Naive thymus-derived CD4-positive, alpha-beta T cell (primary cell): ENCODE data around the gene SOCS3. TPM values are rescaled to one million over a fixed set of nuclear protein-coding genes. Genes with fewer than 3 reads are reported as not detected.
A peak's percentile ranks its signal among the peaks of the same experiment; 100 is the strongest.

Experiments used
- ATAC-seq: fragments of 150-1000 bp; cut with Tn5 transposase; 2 replicates; pipeline ENCODE4 v1.10.0; 2021; ENCODE audit warnings: mild to moderate bottlenecking, moderate library complexity
- CTCF ChIA-PET: fragments of 350-600 bp; sonication (Branson Sonifier 250); formaldehyde crosslinking; loops from one replicate; lab custom pipeline; 2021; ENCODE audit warnings: antibody characterized with exemption; lab: Charles Lee
- POLR2A ChIA-PET: fragments of 350-600 bp; sonication (Branson Sonifier 250); formaldehyde crosslinking; loops from one replicate; lab custom pipeline; 2021; ENCODE audit warnings: antibody characterized with exemption, inconsistent platforms; lab: Charles Lee
- DNase-seq, 9 donors: peaks; one replicate each; pipeline versions ENCODE4 v3.0.0 to v3.0.0-alpha.2; 2020 to 2022; ENCODE audit warnings: mixed read lengths in 1 of 9
- H3K27ac ChIP-seq: one replicate; pipeline ENCODE4 v1.7.0; 2013; ENCODE audit warnings: mild to moderate bottlenecking, low read depth, low read length, moderate library complexity
- H3K27me3 ChIP-seq, 2 donors: one replicate each; pipeline ENCODE4 v1.7.0; 2013; ENCODE audit warnings: low read length in 2 of 2, mild to moderate bottlenecking in 2 of 2, moderate library complexity in 2 of 2; ENCODE audit not compliant: control insufficient read depth in 2 of 2, insufficient read depth in 2 of 2
- H3K36me3 ChIP-seq, 3 experiments: 1 replicate in 2 of 3; 2 replicates in 1 of 3; pipeline ENCODE4 v1.7.0; 2013; ENCODE audit warnings: low read length in 3 of 3, mild to moderate bottlenecking in 3 of 3, moderate library complexity in 1 of 3; ENCODE audit not compliant: insufficient read depth in 3 of 3, control insufficient read depth in 2 of 3
- H3K4me1 ChIP-seq, 2 donors: one replicate each; pipeline ENCODE4 v1.7.0; 2013; ENCODE audit warnings: low read length in 2 of 2, mild to moderate bottlenecking in 2 of 2, moderate library complexity in 1 of 2; ENCODE audit not compliant: control insufficient read depth in 2 of 2, insufficient read depth in 2 of 2
- H3K4me3 ChIP-seq: 2 replicates; pipeline ENCODE4 v1.7.0; 2013; ENCODE audit warnings: mild to moderate bottlenecking, low read length
- H3K9me3 ChIP-seq, 3 experiments: 1 replicate in 2 of 3; 2 replicates in 1 of 3; pipeline ENCODE4 v1.7.0; 2013; ENCODE audit warnings: low read length in 3 of 3; ENCODE audit not compliant: control insufficient read depth in 2 of 3
- H3K27ac Mint-ChIP-seq, 9 donors: one replicate each; pipeline ENCODE4 v1.8.0; 2020 to 2022; ENCODE audit warnings: mixed read lengths in 9 of 9, mild to moderate bottlenecking in 8 of 9, moderate library complexity in 5 of 9, inconsistent platforms in 2 of 9
- H3K27me3 Mint-ChIP-seq, 5 donors: one replicate each; pipeline ENCODE4 v1.8.0; 2021 to 2022; ENCODE audit warnings: mixed read lengths in 5 of 5, mild to moderate bottlenecking in 1 of 5
- H3K36me3 Mint-ChIP-seq, 5 donors: one replicate each; pipeline ENCODE4 v1.8.0; 2020 to 2022; ENCODE audit warnings: mixed read lengths in 5 of 5, mild to moderate bottlenecking in 3 of 5, inconsistent platforms in 1 of 5
- H3K4me1 Mint-ChIP-seq, 7 donors: one replicate each; pipeline ENCODE4 v1.8.0; 2020 to 2022; ENCODE audit warnings: mixed read lengths in 7 of 7, mild to moderate bottlenecking in 3 of 7, inconsistent platforms in 1 of 7
- H3K4me3 Mint-ChIP-seq, 10 donors: one replicate each; pipeline ENCODE4 v1.8.0; 2020 to 2022; ENCODE audit warnings: mild to moderate bottlenecking in 10 of 10, mixed read lengths in 10 of 10, moderate library complexity in 6 of 10, inconsistent platforms in 2 of 10
- H3K9me3 Mint-ChIP-seq, 11 donors: one replicate each; pipeline ENCODE4 v1.8.0; 2020 to 2022; ENCODE audit warnings: mixed read lengths in 11 of 11, mild to moderate bottlenecking in 4 of 11, inconsistent platforms in 1 of 11, moderate library complexity in 1 of 11
- intact Hi-C, 2 donors: fragments of 100-400 bp; cut with micrococcal nuclease; formaldehyde crosslinking; loops; one replicate each; pipeline ENCODE4 v1.15.1; 2023
- polyA plus RNA-seq, 2 donors: library from polyadenylated mRNA; unstranded; fragments of 300-500 nt; fragmentation: Illumina TruSeq; gene quantifications; one replicate each; pipeline ENCODE4 v1.2.3, GENCODE V29; 2021
- total RNA-seq, 6 experiments: library from RNA in 5 of 6; stranded (reverse) in 5 of 6; gene quantifications; 1 replicate in 5 of 6; 2 replicates in 1 of 6; pipeline ENCODE4 v1.2.3 and lab custom pipeline; 2021 to 2026

Gene SOCS3
- total and polyA plus RNA-seq, 7 experiments from 2014 or later, result 8.1 to 281 (median 110) TPM

DNA sequence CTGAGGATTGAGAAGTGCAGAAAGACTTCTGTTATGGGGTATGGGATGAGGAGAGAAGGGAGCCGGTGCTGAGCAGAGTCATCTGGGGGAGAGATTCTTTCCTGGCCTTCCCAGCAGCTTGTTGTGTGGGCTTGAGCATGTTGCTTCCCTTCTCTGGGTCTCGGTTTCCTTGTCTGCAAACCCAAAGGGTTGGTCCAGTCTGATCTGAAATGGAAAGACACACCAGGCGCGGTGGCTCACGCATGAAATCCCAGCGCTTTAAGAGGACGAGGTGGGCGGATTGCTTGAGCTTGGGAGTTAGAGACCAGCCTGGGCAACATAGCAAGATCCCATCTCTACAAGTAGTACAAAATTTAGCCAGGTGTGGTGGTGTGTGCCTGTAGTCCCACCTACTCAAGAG lies 6.0 kb downstream of the SOCS3 start:
- peak overlapping the region; percentile 79 to 99 (median 97) for H3K27ac Mint-ChIP-seq
- H3K4me3 Mint-ChIP-seq, result peak overlapping the region; percentile 56 to 94 (median 86)
- Histone ChIP-seq H3K4me3 (no peak overlapping the region), H3K9me3 (no peaks in the 10 kb centered on the region), H3K4me1 (peaks cover 63 to 77% of the 10 kb centered on the region in 2 donors), H3K27ac (peak overlapping the region; percentile 90), H3K36me3 (peaks cover 0 to 19% (median 19%) of the 10 kb centered on the region in 3 experiments), H3K27me3 (no peaks in the 10 kb centered on the region)
- POLR2A ChIA-PET, result interaction anchor here (0.5 kb wide), 1 partner anchor 910 kb away, joined by 3 read pairs; no protein-coding TSS in a partner anchor
- H3K27me3 Mint-ChIP-seq, result no peaks in the 10 kb centered on the region
- no peaks in the 10 kb centered on the region for H3K9me3 Mint-ChIP-seq
- ATAC-seq (no peak), DNase-seq (no peak)
- CTCF ChIA-PET, result interaction anchor here (0.6 to 2.0 kb wide), 2 partner anchors 10 to 55 kb away, joined by 5 to 6 read pairs; no protein-coding TSS in a partner anchor
- peaks cover 0 to 43% (median 12%) of the 10 kb centered on the region in 5 donors for H3K36me3 Mint-ChIP-seq
- intact Hi-C loops, result no loop called here
- peaks cover 40 to 84% (median 69%) of the 10 kb centered on the region in 7 donors for H3K4me1 Mint-ChIP-seq

DNA sequence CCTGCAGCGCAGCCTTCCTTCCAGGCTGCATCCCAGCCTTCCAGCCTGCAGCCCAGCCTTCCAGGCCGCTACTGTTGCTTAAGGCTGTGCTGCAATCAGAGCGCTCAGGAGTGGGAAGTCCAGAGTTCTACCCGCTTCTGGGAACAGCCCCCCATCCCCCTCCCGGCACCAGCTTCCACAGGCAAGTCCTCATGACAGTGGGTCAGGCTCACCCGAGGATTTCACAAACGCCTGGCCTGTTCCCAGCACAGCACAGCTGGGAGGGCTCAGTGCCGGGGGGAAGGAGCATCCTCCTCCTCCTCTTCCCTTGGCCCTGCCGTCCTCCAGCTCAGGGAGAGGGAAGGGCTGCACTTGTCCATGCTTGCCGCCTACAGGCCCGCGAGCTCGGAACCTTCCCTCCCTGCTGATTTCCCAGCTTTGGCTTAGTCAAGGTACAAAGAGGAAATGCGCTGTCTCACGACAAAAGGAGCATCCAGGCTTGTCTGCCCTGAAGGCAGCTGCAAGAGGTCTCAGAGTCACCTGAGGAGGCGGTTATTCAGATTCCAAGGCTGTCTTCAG lies 8.3 kb downstream of the SOCS3 start:
- peaks cover 53 to 85% (median 82%) of the 10 kb centered on the region in 7 donors for H3K4me1 Mint-ChIP-seq
- no peaks in the 10 kb centered on the region for H3K27me3 Mint-ChIP-seq
- CTCF ChIA-PET, result interaction anchor here (0.6 kb wide), 1 partner anchor 27 kb away, joined by 4 read pairs; no protein-coding TSS in a partner anchor
- Histone ChIP-seq H3K27me3 (no peaks in the 10 kb centered on the region), H3K27ac (no peak overlapping the region), H3K4me3 (no peak overlapping the region), H3K9me3 (no peaks in the 10 kb centered on the region), H3K4me1 (peaks cover 56 to 76% of the 10 kb centered on the region in 2 donors), H3K36me3 (no peaks in the 10 kb centered on the region)
- ATAC-seq (no peak), DNase-seq (no peak)
- H3K27ac Mint-ChIP-seq, result peak overlapping the region in 7 of 9 donors; percentile 9 to 95 (median 84)
- peaks cover 0 to 23% (median under 1%) of the 10 kb centered on the region in 5 donors for H3K36me3 Mint-ChIP-seq
- H3K9me3 Mint-ChIP-seq, result no peaks in the 10 kb centered on the region
- H3K4me3 Mint-ChIP-seq, result peak overlapping the region; percentile 25 to 82 (median 72)
- intact Hi-C loops, result no loop called here
- POLR2A ChIA-PET, result no interaction called here

- intact Hi-C loops, result no loop called here
- ChIA-PET POLR2A (interaction anchor here (0.6 to 1.1 kb wide), 3 partner anchors 10 to 1178 kb away, joined by 3 to 4 read pairs (median 3); partner anchors contain the start of gene SOCS3), CTCF (interaction anchor here (0.6 kb wide), 1 partner anchor 36 kb away, joined by 3 read pairs; no protein-coding TSS in a partner anchor)
- H3K27ac Mint-ChIP-seq, result peak overlapping the region; percentile 0 to 89 (median 48)
- peaks cover 0 to 13% (median 0%) of the 10 kb centered on the region in 5 donors for H3K36me3 Mint-ChIP-seq
- no peaks in the 10 kb centered on the region for H3K27me3 Mint-ChIP-seq
- DNase-seq, result no peak
- H3K4me3 Mint-ChIP-seq, result peak overlapping the region in 4 of 10 donors; percentile 12 to 54 (median 32)
- Histone ChIP-seq H3K4me1 (peaks cover 48 to 78% of the 10 kb centered on the region in 2 donors), H3K36me3 (no peaks in the 10 kb centered on the region), H3K9me3 (no peaks in the 10 kb centered on the region), H3K27ac (no peak overlapping the region), H3K4me3 (no peak overlapping the region), H3K27me3 (no peaks in the 10 kb centered on the region)
- H3K4me1 Mint-ChIP-seq, result peaks cover 51 to 85% (median 82%) of the 10 kb centered on the region in 7 donors
- no peaks in the 10 kb centered on the region for H3K9me3 Mint-ChIP-seq
- ATAC-seq, result no peak
Observed at GRCh38 chr17:78349891-78350642, 9.8 kb downstream of the SOCS3 start.

DNA sequence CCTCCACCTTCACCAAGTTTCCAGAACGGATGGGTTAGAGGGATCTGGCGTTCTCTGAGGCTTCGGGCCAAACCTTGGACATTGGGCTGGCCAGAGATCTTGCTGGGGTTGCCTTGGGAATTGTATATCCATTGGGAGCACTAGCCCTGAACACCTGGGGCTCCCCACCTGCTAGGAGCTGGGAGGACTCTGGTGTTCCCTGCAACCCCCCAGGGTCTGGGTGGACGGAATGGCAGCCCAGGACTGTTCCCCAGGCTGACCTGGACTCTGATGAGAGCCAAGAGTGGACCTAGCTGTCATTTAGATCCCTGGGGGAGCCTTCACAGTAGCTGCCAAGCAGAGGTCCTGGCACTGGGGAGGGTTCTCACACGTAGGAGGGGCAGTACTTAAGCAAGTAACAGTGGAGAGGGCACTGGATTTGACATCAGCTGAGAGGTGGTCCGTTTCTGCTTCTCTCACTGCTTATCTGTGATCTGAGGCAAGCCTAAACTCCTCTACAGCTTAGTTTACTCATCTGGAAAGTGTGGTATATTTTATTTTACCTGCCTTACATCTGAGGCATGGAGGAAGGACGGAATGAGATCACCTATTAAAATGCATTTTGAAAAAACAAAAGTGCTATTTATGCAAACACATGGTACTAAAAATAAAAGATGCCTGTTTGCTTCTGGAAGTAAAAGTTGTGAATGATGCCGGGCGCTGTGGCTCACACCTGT lies 11.7 kb downstream of the SOCS3 start:
- peak overlapping the region in 2 of 10 donors; percentile 18 to 22 for H3K4me3 Mint-ChIP-seq
- H3K27ac Mint-ChIP-seq, result peak overlapping the region in 6 of 9 donors; percentile 41 to 97 (median 64)

DNA sequence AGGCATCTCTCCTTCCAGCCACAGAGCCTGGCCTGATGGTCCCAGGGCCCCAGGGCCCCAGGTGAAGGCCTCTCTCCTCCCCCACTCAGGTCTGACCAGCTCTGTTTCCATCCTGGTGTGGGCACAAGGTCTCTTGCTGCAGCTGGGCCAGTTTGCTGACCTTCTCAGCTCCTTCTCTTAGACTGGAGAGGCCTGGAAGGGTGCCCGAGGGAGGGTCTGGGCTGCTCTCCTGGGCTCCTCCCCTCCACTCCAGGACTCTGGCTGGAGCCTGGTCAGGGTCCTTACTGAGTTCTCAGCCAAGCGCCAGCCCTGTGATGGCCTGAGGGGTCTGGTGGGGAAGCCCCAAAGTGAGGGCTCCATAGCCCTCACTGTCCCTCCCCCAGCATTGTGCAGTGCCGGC lies 12.4 kb downstream of the SOCS3 start:
- intact Hi-C loops, result no loop called here
- ATAC-seq (no peak), DNase-seq (no peak)
- H3K27ac Mint-ChIP-seq, result peak overlapping the region in 4 of 9 donors; percentile 63 to 98 (median 84)
- Histone ChIP-seq H3K4me3 (no peak overlapping the region), H3K9me3 (no peaks in the 10 kb centered on the region), H3K27ac (no peak overlapping the region), H3K36me3 (no peaks in the 10 kb centered on the region), H3K27me3 (no peaks in the 10 kb centered on the region), H3K4me1 (peaks cover 52 to 81% of the 10 kb centered on the region in 2 donors)
- peak overlapping the region in 2 of 10 donors; percentile 22 to 85 for H3K4me3 Mint-ChIP-seq
- POLR2A ChIA-PET, result interaction anchor here (1.1 kb wide), 1 partner anchor 23 kb away, joined by 3 read pairs; no protein-coding TSS in a partner anchor
- CTCF ChIA-PET, result interaction anchor here (0.6 to 2.5 kb wide), 3 partner anchors 11 to 58 kb away, joined by 3 to 11 read pairs (median 3); no protein-coding TSS in a partner anchor
- H3K27me3 Mint-ChIP-seq, result no peaks in the 10 kb centered on the region
- peaks cover 62 to 89% (median 86%) of the 10 kb centered on the region in 7 donors for H3K4me1 Mint-ChIP-seq
- H3K36me3 Mint-ChIP-seq, result peaks cover 0 to 3% (median 0%) of the 10 kb centered on the region in 5 donors
- H3K9me3 Mint-ChIP-seq, result no peaks in the 10 kb centered on the region

More for the DNA sequence above, 11.7 kb downstream of the SOCS3 start:
- Histone ChIP-seq H3K4me3 (no peak overlapping the region), H3K36me3 (no peaks in the 10 kb centered on the region), H3K9me3 (no peaks in the 10 kb centered on the region), H3K27me3 (no peaks in the 10 kb centered on the region), H3K27ac (no peak overlapping the region), H3K4me1 (peaks cover 48 to 76% of the 10 kb centered on the region in 2 donors)
- ATAC-seq, result no peak
- peaks cover 56 to 84% (median 81%) of the 10 kb centered on the region in 7 donors for H3K4me1 Mint-ChIP-seq
- ChIA-PET CTCF (interaction anchor here (0.6 to 1.2 kb wide), 2 partner anchors 51 to 59 kb away, joined by 3 read pairs; no protein-coding TSS in a partner anchor), POLR2A (interaction anchor here (0.6 to 1.1 kb wide), 2 partner anchors 23 to 37 kb away, joined by 3 read pairs; no protein-coding TSS in a partner anchor)
- H3K36me3 Mint-ChIP-seq, result peaks cover 0 to 4% (median 0%) of the 10 kb centered on the region in 5 donors
- no peaks in the 10 kb centered on the region for H3K27me3 Mint-ChIP-seq
- DNase-seq, result no peak
- H3K9me3 Mint-ChIP-seq, result no peaks in the 10 kb centered on the region
- intact Hi-C loops, result no loop called here
